Peyer's patch (tissue), 4 donors: ENCODE measurements around the gene RNF180. TPM values are rescaled to one million over a fixed set of nuclear protein-coding genes. Genes with fewer than 3 reads are reported as not detected.

Experiments
- DNase-seq, 3 donors: peaks; one replicate each; pipeline ENCODE4 v3.0.0-alpha.2; 2017 to 2019
- H3K27ac ChIP-seq, 4 donors: fragments of 200-600 bp; sonication (generic); one replicate each; pipeline ENCODE4 v1.5.1; 2016 to 2019
- H3K27me3 ChIP-seq, 2 donors: fragments of 200-600 bp; sonication (generic); one replicate each; pipeline ENCODE4 v1.5.1; 2019
- H3K36me3 ChIP-seq, 3 donors: fragments of 200-600 bp; sonication (generic); one replicate each; pipeline ENCODE4 v1.5.1; 2016 to 2019
- H3K4me1 ChIP-seq, 4 donors: fragments of 200-600 bp; sonication (generic); one replicate each; pipeline ENCODE4 v1.5.1; 2016 to 2019
- H3K4me3 ChIP-seq, 4 donors: fragments of 200-600 bp; sonication (generic); 1 replicate in 3 of 4; 2 replicates in 1 of 4; pipeline ENCODE4 v1.5.1; 2016 to 2019; ENCODE audit warnings: mild to moderate bottlenecking in 1 of 4
- H3K9me3 ChIP-seq, 4 donors: fragments of 200-600 bp; sonication (generic); one replicate each; pipeline ENCODE4 v1.5.1; 2016 to 2019; ENCODE audit warnings: mild to moderate bottlenecking in 1 of 4
- CTCF ChIP-seq, 6 experiments: fragments of 450-650 bp in 4 of 6; fragments of 200-600 bp in 2 of 6; sonication (generic) in 1 of 6; IDR thresholded peaks; one replicate each; pipeline ENCODE4 v1.5.1; 2017 to 2019; ENCODE audit warnings: antibody characterized with exemption in 6 of 6, mild to moderate bottlenecking in 3 of 6, moderate library complexity in 1 of 6
- POLR2A ChIP-seq, 2 donors: fragments of 450-650 bp; IDR thresholded peaks; one replicate each; pipeline ENCODE4 v1.5.1; 2017; ENCODE audit warnings: antibody characterized with exemption in 2 of 2, mild to moderate bottlenecking in 2 of 2, moderate library complexity in 2 of 2
- total RNA-seq, 4 donors: library from RNA; depleted of rRNA; stranded (reverse); fragments of >200 nt; gene quantifications; one replicate each; pipeline ENCODE4 v1.1.0, GENCODE V29; 2016

Gene RNF180
- total RNA-seq, 4 donors from 2014 or later: 3.2 to 9.1 (median 4.3) TPM

- DNase-seq: no peak
- no peaks in the 10 kb centered on the region for H3K9me3 ChIP-seq
Measured at GRCh38 chr5:64331597-64332277, 166.1 kb downstream of the RNF180 start.

GRCh38 chr5:64333886-64334285 is 168.2 kb downstream of the RNF180 start:
- Histone ChIP-seq H3K36me3 (peaks cover 0 to 7% (median 0%) of the 10 kb centered on the region in 3 donors), H3K27me3 (no peaks in the 10 kb centered on the region), H3K4me1 (no peaks in the 10 kb centered on the region), H3K4me3 (no peak overlapping the region), H3K27ac (no peak overlapping the region), H3K9me3 (no peaks in the 10 kb centered on the region)
- no peak for TF ChIP-seq CTCF (IDR thresholded peaks at IDR 0.05)
- no peak for DNase-seq

More at GRCh38 chr5:64331597-64332277, 166.1 kb downstream of the RNF180 start:
- no peak overlapping the region for H3K4me3 ChIP-seq
- no peaks in the 10 kb centered on the region for H3K27me3 ChIP-seq
- H3K27ac ChIP-seq: no peak overlapping the region
- peaks cover 0 to 7% (median 0%) of the 10 kb centered on the region in 3 donors for H3K36me3 ChIP-seq
- TF ChIP-seq POLR2A (IDR thresholded peaks at IDR 0.05): no peak
- TF ChIP-seq CTCF (IDR thresholded peaks at IDR 0.05): no peak
- H3K4me1 ChIP-seq: no peaks in the 10 kb centered on the region

- Histone ChIP-seq H3K36me3 (no peaks in the 10 kb centered on the region), H3K4me1 (no peaks in the 10 kb centered on the region), H3K27me3 (no peaks in the 10 kb centered on the region), H3K27ac (no peak overlapping the region), H3K9me3 (no peaks in the 10 kb centered on the region), H3K4me3 (no peak overlapping the region)
- no peak for DNase-seq
- TF ChIP-seq POLR2A (IDR thresholded peaks at IDR 0.05) (no peak), CTCF (IDR thresholded peaks at IDR 0.05) (no peak)
Measured at GRCh38 chr5:64339769-64340168, 174.1 kb downstream of the RNF180 start.

GRCh38 chr5:64340293-64340692 is 174.7 kb downstream of the RNF180 start:
- Histone ChIP-seq H3K4me1 (no peaks in the 10 kb centered on the region), H3K4me3 (no peak overlapping the region), H3K27me3 (no peaks in the 10 kb centered on the region), H3K27ac (no peak overlapping the region), H3K36me3 (no peaks in the 10 kb centered on the region), H3K9me3 (no peaks in the 10 kb centered on the region)
- no peak for TF ChIP-seq POLR2A (IDR thresholded peaks at IDR 0.05)
- TF ChIP-seq CTCF (IDR thresholded peaks at IDR 0.05): no peak
- DNase-seq: no peak

GRCh38 chr5:64341340-64341739 is 175.7 kb downstream of the RNF180 start:
- Histone ChIP-seq H3K9me3 (no peaks in the 10 kb centered on the region), H3K4me1 (no peaks in the 10 kb centered on the region), H3K27me3 (no peaks in the 10 kb centered on the region), H3K27ac (no peak overlapping the region), H3K4me3 (no peak overlapping the region), H3K36me3 (no peaks in the 10 kb centered on the region)
- TF ChIP-seq POLR2A (IDR thresholded peaks at IDR 0.05) (no peak), CTCF (IDR thresholded peaks at IDR 0.05) (no peak)
- DNase-seq: no peak
